Measurements from ENCODE around the gene C6orf62. TPM values are rescaled to one million over a fixed set of nuclear protein-coding genes. Genes with fewer than 3 reads are reported as not detected.
A peak's percentile ranks its signal among the peaks of the same experiment; 100 is the strongest.
"Not testable (repeated sequence)": the region's sequence is repeated elsewhere in the genome, so short reads cannot be mapped to it uniquely, and the experiment has no call there.

Gene C6orf62
- polyA plus RNA-seq, 3 donors, result 127 to 143 (median 135) TPM

DNA sequence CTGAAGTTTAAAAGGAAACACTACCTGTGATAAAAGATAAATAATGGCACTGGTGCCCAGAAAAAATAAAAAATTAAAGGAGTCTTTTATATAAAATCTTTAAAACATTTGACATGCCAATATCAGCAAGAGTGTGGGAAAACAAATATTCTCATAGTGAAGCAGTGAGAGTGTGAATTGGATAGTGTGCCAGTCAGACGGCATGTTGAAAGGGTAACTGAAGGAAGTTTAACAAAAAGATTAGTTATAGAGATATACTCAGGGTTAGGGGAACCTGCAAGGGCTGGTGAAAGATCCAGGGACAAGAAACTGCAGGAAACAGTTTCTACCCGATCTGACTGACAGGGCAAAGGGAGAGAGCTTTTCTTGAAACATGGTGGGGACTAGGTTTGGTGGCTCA is 33.5 kb upstream of the C6orf62 start:
- DNase-seq (ENCODE audit: extremely low read depth in 1 of 11, low read depth in 9 of 11, low spot score in 4 of 11), result no peak

DNA sequence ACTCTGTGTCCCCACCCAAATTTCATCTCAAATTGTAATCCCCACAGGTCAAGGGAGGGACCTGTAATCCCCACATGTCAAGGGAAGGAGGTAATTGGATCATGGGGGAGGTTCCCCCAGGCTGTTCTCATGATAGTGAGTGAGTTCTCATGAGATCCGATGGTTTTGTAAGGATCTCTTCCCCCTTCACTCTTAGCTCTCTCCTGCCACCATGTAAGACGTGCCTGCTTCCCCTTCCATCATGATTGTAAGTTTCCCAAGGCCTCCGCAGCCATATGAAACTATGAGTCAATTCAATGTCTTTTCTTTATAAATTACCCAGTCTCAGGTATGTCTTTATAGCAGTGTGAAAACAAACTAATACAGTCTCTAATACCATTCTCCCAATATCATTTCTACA is 31.9 kb upstream of the C6orf62 start:
- not testable (repeated sequence) for DNase-seq (ENCODE audit: extremely low read depth in 1 of 11, low read depth in 9 of 11, low spot score in 4 of 11)

DNA sequence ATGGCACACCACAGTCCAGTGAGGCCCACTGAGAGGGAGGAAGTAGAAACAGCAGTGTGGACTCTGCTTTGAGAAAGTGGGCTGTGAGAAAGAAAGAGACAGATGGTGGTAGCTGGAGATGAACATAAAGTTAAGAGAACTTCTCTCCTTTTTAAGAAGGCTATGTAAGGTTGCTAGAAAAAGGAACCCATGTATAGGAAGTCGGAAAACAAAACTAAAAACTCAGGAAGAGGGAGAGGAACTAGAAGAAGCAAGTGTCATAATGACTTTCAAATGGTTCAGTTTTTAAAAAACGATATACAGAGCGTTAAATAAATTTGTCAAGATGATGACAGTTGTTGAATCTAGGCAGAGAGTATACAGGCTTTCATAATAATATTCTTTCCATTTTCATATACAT is 30.3 kb upstream of the C6orf62 start:
- DNase-seq (ENCODE audit: extremely low read depth in 1 of 11, low read depth in 9 of 11, low spot score in 4 of 11), result no peak

DNA sequence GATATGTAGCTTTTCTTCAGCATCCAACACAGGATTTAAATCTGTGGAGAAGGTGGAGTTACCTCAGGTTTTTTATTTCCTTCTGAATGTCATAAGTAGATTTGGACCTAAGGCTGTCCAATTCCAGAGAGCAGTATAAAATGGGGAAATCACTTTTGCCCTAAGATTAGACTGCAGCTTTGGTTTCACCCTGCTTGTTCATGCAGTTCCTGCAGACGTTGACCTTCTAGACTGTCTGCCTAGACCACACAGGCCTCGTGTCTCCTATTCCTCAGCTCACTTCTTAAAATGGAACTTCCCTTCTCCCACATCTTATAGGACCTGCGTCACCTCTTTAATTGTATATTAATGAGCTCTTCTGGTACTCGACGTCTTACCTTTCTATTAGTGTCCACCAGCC is 26.0 kb upstream of the C6orf62 start:
- DNase-seq (ENCODE audit: extremely low read depth in 1 of 11, low read depth in 9 of 11, low spot score in 4 of 11), result no peak

DNA sequence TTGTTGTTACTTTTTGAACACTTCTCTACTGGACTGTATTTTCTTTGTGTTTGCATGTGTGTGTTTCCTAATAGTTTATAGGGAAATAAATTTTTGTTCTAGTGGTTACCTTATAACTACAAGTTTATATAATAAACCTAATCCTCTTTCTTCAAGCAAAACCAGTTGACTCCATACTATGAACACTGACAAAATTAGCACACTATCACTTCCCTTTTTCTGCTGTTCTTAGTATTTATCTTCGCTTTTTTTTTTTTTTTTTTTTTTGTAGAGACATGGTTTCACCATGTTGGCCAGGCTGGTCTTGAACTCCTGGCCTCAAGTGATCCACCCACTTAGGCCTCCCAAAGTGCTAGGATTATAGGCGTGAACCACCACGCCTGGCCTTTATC is 25.0 kb upstream of the C6orf62 start:
- no peak for DNase-seq (ENCODE audit: extremely low read depth in 1 of 11, low read depth in 9 of 11, low spot score in 4 of 11)

DNA sequence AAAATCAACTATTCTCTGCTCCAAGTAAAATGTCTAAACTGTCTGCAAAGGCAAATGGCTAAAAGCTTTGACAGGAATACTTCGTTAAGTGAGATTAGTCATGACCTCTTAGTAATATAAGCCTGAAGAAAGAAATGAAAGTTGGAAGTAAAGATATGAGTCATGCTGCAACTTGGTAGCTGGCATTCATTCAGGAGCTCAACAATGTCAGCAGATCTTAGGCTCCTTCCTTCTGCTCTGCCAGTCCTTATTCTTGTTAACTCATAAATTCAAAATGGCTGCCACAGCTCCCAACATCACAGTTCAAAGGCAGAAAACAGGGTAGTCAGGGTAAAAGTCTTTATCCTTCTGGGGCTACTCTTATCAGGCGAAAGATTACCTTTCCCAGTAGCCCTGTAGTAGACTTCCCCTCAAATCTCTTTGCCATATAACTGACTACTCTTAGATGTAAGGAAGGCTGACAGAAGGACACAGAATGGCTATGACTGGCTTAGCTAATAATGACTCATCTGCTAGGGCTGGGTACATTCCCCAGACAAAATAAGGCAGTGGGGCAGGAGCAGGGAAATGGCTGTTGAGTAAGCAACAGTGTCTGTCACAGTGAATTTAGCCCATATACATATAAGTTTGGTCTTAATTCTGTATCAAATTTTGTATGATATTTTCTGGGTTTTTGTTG is 24.4 kb upstream of the C6orf62 start:
- no peak for DNase-seq (ENCODE audit: extremely low read depth in 1 of 11, low read depth in 9 of 11, low spot score in 4 of 11)

DNA sequence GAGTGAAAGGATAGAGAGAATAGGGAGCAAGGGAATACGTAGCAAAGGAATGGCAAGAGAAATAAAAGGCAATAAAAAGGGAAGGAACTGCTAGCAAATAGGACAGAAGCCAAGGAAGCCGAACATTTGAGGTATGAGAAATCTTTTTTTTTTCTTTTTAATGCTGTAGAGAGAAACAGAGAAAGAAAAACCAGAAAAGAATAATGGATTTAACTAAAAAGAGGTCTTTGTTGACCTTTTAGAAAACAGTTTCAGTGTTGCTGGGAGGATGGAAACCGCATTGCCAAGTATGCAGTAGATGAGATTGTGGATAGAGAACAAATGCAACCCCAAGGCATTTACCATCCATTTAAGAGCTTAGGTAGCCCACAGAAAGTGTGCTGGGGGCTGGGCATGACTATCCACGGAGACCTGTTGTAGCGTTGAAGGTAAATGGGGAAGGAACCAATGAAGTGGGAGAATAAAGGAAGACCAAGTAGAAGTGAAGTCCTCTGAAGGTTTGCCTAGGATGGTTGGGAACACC is 23.3 kb upstream of the C6orf62 start:
- no peak for DNase-seq (ENCODE audit: extremely low read depth in 1 of 11, low read depth in 9 of 11, low spot score in 4 of 11)

DNA sequence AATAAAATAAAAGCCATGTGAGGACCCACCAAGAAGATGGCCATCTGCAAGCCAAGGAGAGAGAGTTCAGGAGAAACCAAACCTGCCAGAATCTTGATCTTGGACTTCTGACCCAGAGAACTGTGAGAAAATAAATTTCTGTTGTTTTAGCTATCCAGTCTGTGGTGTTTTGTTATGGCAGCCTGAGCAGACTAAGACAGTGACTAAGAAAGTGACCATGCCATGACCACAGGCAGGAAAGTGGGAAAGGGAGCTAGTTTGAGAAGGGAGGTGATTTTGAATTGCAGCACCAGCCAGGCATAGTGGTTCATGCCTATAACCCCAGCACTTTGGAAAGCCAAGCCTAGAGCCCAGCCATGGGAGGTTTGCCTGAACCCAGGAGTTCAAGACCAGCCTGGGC is 21.9 kb upstream of the C6orf62 start:
- no peak for DNase-seq (ENCODE audit: extremely low read depth in 1 of 11, low read depth in 9 of 11, low spot score in 4 of 11)

DNA sequence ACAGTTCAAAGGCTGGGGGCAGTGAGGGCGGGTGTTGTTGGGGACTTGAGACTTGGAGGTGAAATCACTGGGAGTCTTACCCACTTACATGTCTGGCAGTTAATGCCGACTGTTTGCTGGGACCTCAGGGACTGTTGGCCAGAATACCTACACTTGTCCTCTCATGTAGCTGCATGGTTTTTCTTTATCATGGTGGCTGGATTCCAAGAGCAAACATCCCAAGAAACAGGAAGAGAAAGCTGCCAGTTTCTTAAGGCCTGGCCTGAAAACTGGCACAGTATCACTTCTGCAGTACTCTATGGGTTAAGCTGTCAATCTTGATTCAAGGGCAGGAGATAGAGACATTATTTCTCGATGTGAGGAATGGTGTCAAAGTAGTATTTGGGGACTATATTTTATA is 19.8 kb upstream of the C6orf62 start:
- no peak for DNase-seq (ENCODE audit: extremely low read depth in 1 of 11, low read depth in 9 of 11, low spot score in 4 of 11)

DNA sequence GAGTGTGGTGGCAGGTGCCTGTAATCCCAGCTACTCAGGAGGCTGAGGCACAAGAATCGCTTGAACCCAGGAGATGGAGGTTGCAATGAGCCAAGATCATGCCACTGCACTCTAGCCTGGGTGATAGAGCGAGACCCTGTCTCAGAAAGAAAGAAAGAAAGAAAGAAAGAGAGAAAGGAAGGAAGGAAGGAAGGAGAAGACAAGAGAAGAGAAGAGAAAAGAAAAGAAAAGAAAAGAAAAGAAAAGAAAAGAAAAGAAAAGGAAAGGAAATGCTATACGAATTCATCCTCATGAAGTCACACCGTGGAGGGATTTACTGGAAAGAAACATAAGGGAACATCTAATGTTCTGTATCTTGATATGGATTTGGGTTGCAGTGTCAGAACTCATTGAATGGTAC is 15.8 kb upstream of the C6orf62 start:
- DNase-seq (ENCODE audit: extremely low read depth in 1 of 11, low read depth in 9 of 11, low spot score in 4 of 11), result not testable (repeated sequence)

DNA sequence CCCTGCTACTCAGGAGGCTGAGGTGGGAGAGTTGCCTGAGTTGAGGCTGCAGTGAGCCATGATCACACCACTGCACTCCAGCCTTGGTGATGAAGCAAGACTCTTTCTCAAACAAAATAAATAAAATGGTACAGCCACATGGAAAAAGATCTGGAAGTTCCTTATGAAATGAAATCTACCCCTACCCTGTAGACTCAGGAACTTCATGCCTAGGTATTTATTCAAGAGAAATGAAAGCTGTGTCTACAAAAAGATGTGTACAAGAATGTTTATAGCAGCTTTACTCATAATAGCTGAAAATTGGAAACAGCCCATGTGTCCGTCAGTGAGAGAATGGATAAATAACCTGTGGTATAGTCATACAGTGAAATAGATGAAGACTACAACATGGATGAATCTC is 15.2 kb upstream of the C6orf62 start:
- DNase-seq (ENCODE audit: extremely low read depth in 1 of 11, low read depth in 9 of 11, low spot score in 4 of 11), result no peak

DNA sequence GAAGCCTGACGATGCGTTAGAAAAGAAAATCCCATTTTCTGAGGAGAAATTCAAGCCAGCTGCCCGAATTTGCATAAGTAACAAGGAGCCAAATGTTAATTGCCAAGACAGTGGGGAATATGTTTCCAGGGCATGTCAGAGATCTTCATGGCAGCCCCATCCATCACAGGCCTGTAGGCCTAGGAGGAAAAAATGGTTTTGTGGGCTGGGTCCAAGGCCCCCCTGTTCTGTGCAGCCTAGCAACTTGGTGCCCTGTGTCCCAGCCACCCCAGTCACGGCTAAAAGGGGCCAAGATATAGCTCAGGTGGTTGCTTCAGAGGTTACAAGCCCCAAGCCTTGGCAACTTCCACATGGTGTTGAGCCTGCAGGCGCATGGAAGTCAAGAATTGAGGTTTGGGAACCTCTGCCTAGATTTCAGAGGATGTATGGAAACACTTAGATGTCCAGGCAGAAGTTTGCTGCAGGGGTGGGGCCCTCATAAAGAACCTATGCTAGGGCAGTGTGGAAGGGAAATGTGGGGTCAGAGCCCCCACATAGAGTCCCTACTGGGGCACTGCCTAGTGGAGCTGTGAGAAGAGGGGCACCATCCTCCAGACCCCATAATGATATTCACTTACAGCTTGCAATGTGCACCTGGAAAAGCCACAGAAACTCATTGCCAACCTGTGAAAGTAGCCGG is 12.6 kb upstream of the C6orf62 start:
- DNase-seq (ENCODE audit: extremely low read depth in 1 of 11, low read depth in 9 of 11, low spot score in 4 of 11), result not testable (repeated sequence)

DNA sequence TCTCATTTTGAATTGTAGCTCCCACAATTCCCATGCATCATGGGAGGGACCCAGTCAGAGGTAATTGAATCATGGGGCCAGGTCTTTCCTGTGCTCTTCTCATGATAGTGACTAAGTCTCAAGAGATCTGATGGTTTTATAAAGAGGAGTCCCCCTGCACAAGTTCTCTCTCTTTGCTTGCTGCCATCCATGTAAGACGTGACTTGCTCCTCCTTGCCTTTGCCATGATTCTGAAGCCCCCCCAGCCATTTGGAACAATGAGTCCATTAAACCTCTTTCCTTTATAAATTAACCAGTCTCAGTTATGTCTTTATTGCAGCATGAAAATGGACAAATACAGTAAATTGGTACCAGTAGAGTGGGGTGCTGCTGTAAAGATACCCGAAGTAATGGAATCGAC is 11.7 kb upstream of the C6orf62 start:
- not testable (repeated sequence) for DNase-seq (ENCODE audit: extremely low read depth in 1 of 11, low read depth in 9 of 11, low spot score in 4 of 11)

DNA sequence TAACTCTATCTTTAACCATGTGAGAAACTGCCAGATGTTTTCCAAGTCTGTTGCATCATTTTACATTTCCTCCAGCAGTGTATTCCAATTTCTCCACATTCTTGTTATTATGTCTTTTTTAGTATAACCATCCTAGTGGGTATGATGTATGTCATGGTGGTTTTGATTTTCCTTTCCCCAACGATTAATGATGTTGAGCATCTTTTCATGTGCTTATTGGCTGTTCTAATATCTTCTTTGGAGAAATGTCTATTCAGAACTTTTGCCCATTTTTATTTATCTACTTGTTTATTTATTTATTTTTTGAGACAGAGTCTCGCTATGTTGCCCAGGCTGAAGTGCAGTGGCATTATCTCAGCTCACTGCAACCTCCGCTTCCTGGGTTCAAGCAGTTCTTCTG is 4.3 kb upstream of the C6orf62 start:
- DNase-seq (ENCODE audit: extremely low read depth in 1 of 11, low read depth in 9 of 11, low spot score in 4 of 11), result no peak

DNA sequence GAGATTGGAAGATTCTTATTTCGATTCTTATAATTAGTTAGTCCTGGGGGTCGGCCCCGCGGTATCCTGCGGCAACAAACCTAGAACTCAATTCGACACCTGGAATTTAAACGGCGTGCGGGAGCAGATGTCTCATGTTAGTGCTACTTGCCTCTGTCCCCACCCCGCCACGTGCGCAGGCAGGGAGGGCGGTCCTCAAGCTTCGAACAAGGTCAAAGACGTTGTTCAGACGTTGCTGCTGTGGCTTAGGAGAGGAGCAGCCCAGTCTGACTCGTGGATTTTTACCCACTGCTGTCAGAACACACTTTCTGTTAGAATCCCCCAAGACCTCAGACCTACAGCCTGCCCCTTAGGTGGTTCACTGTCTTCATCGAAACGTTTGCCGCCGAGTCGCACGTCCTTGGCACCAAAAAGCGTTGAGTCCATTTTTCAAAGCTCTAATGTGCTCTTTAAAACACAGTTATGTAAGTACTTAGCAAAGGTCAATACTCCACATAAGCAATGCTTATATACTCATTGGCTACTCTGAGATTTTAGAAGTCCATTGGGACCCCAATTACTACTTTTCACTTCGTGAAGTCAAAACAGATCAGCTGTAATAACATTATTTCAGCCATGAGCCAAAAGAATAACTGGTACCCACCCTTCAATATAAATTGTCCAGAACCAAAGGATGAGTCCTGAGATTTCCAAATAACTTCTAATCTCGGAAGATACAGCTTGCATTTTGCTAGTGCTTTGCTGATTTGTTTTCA is 2.7 kb upstream of the C6orf62 start:
- no peak for DNase-seq (ENCODE audit: extremely low read depth in 1 of 11, low read depth in 9 of 11, low spot score in 4 of 11)

DNA sequence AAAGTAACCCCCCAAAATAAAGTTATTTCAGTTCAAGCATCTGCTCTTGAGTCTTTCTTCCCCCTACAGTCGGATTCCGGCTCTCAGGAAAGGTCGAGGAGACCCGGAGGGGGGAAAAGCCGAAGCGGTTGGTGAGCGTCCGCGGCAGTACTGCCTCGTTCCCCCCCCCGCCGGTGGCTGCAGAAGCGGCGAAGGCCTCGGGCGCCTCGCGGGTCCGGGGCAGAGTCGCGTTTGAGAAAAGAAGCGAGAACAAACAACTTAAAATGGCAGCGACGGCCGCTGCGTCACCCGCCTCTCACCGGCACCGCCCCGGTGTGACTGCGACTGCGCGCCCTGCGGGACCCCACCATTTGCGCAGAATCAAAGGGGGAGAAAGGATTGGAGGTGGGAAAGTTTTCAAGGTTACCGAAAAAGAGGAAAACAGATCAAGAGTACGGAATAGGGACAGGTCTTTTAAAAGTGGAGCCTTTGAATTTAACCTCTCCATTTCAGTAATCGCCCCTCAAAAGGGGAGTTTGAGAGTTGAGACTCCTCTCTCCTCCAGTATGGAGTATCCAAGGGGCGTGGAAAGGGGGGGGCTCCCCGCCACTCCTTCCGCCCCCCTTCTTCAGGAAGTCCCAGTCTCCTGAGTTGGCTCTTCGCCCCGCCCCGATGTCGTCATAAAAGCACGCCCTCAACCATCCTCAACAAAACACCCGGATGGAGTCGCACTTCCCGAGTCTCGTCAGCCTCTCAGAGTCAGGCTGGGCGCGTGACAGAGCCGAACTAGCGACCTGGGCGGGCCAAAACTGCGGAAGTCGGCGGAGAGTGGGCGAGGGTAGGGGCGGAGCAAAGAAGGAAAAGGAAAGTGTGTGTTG is 1.9 kb upstream of the C6orf62 start:
- peak; percentile 99 to 100 (median 100) for DNase-seq (ENCODE audit: extremely low read depth in 1 of 11, low read depth in 9 of 11, low spot score in 4 of 11)

DNA sequence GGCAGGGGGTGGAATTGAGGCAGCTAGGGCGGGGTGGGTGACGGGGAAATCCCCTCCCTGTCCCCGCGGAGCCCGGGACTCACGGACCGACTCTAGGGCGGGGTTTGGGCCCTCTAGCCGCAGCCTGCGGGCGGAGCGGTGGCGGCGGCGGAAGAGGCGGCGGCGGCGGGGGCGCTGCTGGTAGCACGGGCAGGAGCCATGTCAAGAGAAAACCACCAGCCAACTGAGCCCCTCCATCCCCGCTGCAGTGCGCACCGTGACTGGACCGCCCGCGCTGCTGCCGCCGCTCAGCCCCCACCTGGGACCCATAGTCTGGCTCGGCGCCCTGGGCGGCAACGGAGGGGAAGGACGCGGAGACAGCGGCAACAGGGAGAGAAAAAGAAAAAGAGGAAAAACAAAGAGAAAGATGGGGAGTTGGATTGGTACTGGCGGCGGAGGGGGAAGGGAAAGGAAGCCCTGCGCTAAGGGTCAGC is 1.2 kb upstream of the C6orf62 start:
- DNase-seq (ENCODE audit: extremely low read depth in 1 of 11, low read depth in 9 of 11, low spot score in 4 of 11), result peak in 5 of 11 donors; percentile 20 to 50 (median 29)

DNA sequence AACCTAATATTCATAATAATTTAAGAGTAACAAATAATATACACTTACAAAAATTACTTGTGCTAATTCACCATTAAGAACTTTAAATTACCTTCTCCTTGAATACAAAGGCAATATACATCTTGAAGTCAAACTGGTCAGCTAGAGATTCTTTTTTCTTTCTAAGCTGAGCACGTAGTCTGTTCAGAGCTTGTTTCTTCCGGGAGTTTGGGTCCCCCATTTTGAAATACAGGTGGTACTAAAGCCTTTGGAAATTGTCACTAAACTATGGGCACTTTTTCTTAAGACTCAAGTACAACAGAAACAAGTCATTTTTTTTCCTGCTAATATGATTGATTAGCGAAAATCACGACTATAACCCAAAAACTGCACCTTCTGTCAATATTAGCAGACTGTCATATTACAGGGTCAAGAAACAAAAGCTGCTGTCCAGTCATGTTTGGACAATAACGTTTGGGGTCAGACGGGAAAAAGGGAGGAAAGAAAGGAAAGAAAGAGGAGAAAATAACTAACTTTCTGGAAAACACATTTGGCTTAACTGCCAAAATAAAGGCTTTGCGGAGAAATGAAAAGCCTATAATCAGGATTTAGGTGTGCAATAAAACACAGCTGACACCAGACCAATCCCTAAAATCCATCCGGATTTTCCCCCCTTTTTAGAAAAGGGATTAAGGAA is 367 bp downstream of the C6orf62 start:
- peak in 1 of 11 donors; percentile 4 for DNase-seq (ENCODE audit: extremely low read depth in 1 of 11, low read depth in 9 of 11, low spot score in 4 of 11)
